ENCODE measurements around the gene RARB.

RARB gene

DNA sequence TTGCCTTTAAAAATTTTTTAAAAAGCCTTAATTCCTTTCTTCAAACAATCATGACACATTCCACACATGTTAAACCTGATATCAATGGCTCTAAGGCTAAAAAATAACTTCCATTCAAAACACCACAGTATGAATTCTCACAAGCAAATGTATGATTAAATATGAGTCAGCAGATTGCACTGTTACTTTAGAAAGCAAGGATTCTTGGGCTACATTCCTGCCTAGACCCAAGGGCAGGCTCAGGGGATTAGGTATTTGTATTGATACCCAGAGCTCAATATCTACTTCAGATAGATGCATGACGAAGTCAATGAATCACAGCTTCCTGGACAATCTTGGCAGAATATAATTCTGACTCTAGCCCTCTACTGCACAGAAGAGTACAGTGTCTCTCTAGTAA lies 65.7 kb downstream of the RARB start:
- Mint-ChIP-seq H3K27me3 (peaks cover 3% of the 10 kb centered on the region), H3K4me1 (no peaks in the 10 kb centered on the region), H3K27ac (no peak overlapping the region), H3K9me3 (peaks cover 30% of the 10 kb centered on the region), H3K36me3 (peaks cover 10% of the 10 kb centered on the region), H3K4me3 (no peak overlapping the region)

DNA sequence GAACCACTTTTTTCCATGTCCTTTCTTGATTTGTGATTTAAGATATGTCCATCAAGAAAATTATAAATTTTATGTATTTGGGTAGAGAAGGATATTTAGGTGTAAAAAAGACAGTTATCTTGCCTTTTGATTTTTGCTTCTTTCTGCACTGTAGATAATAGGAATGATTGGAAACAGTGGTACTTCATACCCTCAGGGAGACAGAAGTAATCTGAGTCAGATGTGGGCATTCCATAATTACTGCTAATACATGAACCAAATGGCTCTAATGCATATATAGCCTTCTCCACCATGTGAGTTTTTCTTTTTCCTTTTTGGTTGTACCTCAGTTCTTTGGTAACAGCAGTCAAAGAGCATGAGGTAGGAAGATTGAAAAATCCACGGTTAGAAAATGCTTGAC lies 67.2 kb downstream of the RARB start:
- Mint-ChIP-seq H3K36me3 (peaks cover 10% of the 10 kb centered on the region), H3K27ac (no peak overlapping the region), H3K9me3 (peaks cover 30% of the 10 kb centered on the region), H3K4me1 (no peaks in the 10 kb centered on the region), H3K4me3 (no peak overlapping the region), H3K27me3 (peaks cover 3% of the 10 kb centered on the region)

DNA sequence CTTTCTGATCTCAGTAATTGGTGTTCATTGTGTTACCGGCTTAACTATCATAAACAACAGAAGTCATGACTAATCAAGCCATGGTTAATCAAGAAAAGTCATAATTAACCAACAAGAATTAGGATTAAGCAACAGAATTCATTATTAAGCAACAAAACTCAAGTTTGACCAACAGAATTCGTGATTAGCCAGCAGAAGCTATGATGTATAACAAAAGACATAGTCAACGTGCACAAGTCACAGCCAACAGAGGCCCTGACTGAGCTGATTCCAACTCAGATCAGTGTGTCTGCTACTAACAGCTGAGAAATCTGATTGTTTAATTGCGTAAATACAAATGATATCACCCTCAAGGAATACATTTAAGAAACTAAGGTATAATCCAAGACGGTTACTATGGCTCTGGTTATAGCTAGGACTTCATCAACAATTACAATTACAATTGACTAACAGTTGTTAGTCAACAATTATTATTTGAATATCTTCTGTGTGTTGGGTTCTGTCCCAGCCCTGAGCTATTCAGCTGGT lies 67.7 kb downstream of the RARB start:
- Mint-ChIP-seq H3K36me3 (peaks cover 10% of the 10 kb centered on the region), H3K4me1 (no peaks in the 10 kb centered on the region), H3K9me3 (peaks cover 30% of the 10 kb centered on the region), H3K4me3 (no peak overlapping the region), H3K27me3 (peaks cover 3% of the 10 kb centered on the region), H3K27ac (no peak overlapping the region)

DNA sequence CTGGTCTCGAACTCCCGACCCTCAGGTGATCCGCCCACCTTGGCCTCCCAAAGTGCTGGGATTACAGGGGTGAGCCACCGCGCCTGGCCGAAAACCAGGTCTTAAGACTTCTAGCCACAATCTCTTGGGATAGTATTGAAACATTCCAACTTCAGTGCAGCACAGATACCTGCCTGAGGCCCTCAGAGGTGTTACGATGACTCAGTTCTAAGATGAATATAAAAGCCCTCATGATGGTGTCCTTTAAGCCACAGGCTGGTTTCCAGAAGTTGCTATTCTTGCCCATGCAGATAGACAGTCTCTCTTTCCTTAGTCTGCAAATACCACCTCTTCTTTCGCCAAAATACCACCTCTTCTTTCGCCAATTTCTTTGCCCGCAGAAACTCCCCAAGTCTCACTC lies 69.0 kb downstream of the RARB start:
- Mint-ChIP-seq H3K4me1 (no peaks in the 10 kb centered on the region), H3K27ac (no peak overlapping the region), H3K4me3 (no peak overlapping the region), H3K27me3 (peaks cover 8% of the 10 kb centered on the region), H3K36me3 (peaks cover 10% of the 10 kb centered on the region), H3K9me3 (peaks cover 30% of the 10 kb centered on the region)

DNA sequence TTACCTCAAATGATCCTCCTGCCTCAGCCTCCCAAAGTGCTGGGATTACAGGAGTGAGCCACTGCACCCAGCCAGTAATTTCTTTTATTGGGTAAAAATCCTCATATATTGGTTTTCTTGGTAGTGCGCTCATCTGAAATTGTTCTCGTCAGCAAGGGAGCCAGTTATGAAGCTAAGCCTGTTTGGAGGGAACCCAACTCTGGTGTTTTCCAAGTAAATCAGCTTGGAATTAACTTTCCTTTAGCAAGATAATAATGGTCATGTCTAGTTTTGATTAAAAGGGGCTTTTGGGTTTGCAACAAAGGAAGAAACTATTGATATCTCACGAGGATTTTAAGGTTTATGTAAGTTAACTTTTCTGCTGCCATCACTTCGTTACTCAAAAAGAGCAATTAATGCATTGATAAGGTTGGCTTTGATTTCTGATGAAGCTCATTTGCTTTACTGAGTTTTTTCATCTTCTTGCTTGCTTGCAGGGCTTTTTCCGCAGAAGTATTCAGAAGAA lies 72.7 kb downstream of the RARB start:
- Mint-ChIP-seq H3K27ac (no peak overlapping the region), H3K36me3 (no peaks in the 10 kb centered on the region), H3K9me3 (peaks cover 5% of the 10 kb centered on the region), H3K4me3 (no peak overlapping the region), H3K4me1 (no peaks in the 10 kb centered on the region), H3K27me3 (peaks cover 14% of the 10 kb centered on the region)

DNA sequence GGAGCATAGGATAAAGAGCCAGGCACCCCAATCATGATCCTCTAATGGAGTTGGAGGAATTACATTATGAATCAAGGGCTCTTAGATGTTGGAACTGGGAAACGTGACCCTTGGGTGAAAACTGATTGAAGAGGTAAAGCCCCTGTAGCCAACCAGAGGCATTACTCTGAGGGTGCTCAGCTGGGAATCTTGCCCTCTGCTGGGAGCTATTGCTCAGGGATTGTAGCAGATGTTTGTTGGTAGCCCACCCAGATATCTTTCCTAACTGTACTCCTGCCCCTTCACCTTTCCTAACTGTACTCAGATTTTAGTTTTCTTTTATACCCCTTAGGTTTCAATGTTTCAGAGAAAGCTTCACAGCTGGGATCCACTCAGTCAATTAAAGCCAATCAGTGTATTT lies 74.2 kb downstream of the RARB start:
- Mint-ChIP-seq H3K27ac (no peak overlapping the region), H3K9me3 (peaks cover 5% of the 10 kb centered on the region), H3K36me3 (no peaks in the 10 kb centered on the region), H3K27me3 (peaks cover 13% of the 10 kb centered on the region), H3K4me3 (no peak overlapping the region), H3K4me1 (no peaks in the 10 kb centered on the region)

DNA sequence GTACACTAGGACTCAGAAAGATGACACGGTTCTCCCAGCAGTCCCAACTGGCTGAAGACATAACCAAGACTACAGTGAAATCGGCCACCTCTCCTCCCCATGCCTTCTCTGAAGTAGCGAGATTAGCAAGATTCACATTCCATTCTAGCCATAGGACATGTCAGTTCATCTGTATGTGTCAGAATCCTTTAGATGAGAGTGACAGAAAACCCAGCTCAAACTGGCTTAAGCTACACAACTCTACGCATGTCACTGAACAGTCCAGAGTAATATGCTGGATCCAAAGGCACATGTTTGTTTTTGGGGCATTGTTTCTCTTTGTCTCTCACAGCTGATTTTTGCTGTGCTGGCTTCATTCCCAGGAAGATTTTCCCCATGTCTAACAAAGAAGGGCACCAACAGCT lies 75.8 kb downstream of the RARB start:
- Mint-ChIP-seq H3K4me3 (no peak overlapping the region), H3K27ac (no peak overlapping the region), H3K4me1 (no peaks in the 10 kb centered on the region), H3K27me3 (peaks cover 13% of the 10 kb centered on the region), H3K9me3 (no peaks in the 10 kb centered on the region), H3K36me3 (no peaks in the 10 kb centered on the region)

DNA sequence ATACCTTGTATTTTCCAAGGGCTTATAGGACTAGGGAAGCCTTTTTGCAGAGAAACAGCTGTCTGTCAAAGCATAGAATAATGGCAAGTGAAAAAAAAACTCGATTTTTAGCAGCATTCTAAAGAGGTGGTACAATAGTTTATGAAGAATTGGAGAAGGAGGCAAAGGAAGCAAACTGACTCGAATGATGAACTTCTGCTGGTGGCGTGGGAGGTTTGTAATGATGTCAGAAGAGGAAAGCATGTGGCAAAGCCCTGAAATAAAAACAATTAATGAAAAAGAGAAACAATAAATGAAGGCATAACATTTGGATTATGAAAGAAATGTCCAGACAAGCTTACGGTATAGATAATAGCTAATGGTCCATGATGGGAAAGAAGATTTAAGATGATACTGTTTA lies 77.5 kb downstream of the RARB start:
- no peak overlapping the region for H3K4me3 Mint-ChIP-seq
- H3K27me3 Mint-ChIP-seq = peaks cover 13% of the 10 kb centered on the region
- no peaks in the 10 kb centered on the region for H3K9me3 Mint-ChIP-seq
- H3K4me1 Mint-ChIP-seq = no peaks in the 10 kb centered on the region
- no peaks in the 10 kb centered on the region for H3K36me3 Mint-ChIP-seq
- H3K27ac Mint-ChIP-seq = no peak overlapping the region

DNA sequence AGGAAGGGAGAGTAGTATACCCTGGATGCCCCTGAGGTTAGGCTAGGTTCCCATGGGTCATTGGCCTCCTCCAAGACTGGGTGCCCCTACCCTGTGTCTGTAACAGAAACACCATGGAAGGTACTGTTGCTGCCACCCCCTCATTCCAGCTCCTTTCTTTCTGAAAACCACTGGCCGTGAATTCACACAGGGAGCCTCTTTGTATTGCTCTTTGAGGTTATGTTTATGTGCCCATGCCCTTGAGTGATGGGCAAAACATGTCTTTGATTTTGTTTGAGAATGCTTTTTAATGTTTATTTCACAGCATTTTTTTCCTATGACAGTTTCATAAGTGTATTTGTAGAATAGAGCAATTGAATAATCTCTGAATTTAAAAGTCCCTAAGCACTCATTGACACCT lies 79.7 kb downstream of the RARB start:
- Mint-ChIP-seq H3K9me3 (no peaks in the 10 kb centered on the region), H3K4me1 (no peaks in the 10 kb centered on the region), H3K36me3 (no peaks in the 10 kb centered on the region)

DNA sequence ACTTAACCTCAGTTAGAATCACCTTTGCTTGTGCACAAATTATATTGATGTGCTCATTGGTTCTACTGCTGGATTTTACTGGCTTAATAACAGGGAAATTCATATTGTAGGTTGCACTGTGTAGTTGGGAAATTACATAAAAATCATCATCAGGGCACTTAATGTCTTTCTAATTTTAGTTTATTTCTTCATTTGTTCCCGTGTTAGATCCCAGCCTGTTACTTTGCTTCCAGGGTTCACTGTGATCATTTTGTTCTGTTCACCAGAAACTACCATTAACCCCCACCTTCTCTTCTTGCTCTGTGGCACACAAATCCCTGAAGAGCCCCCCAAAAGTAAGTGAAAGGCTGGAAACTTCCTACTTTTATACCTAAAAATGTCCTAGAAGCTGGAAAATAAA lies 80.4 kb downstream of the RARB start:
- H3K36me3 Mint-ChIP-seq = no peaks in the 10 kb centered on the region
- H3K9me3 Mint-ChIP-seq = no peaks in the 10 kb centered on the region
- no peak overlapping the region for H3K27ac Mint-ChIP-seq
- H3K4me3 Mint-ChIP-seq = no peak overlapping the region
- peaks cover 7% of the 10 kb centered on the region for H3K27me3 Mint-ChIP-seq
- H3K4me1 Mint-ChIP-seq = no peaks in the 10 kb centered on the region

More for the DNA sequence above, 79.7 kb downstream of the RARB start:
- peaks cover 7% of the 10 kb centered on the region for H3K27me3 Mint-ChIP-seq
- no peak overlapping the region for H3K27ac Mint-ChIP-seq
- no peak overlapping the region for H3K4me3 Mint-ChIP-seq

DNA sequence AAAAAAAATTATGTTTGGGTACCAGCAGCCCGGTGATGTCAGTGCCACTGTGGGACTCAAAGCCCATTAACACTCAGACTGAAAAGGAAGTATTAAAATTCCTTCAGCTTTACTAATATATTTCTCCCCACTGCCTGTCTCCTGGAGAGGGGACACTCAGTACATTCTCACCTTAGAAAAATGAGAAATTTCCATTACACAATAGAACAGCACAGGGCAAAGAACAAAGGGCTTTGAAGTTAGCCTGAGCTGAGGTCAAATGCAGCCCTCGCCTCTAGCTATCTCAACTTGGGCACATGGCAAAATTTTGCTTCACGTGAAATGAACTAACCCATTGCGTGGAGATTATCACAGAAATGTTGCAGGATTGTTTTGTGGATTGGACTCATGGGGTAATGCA lies 80.8 kb downstream of the RARB start:
- H3K27ac Mint-ChIP-seq = no peak overlapping the region

DNA sequence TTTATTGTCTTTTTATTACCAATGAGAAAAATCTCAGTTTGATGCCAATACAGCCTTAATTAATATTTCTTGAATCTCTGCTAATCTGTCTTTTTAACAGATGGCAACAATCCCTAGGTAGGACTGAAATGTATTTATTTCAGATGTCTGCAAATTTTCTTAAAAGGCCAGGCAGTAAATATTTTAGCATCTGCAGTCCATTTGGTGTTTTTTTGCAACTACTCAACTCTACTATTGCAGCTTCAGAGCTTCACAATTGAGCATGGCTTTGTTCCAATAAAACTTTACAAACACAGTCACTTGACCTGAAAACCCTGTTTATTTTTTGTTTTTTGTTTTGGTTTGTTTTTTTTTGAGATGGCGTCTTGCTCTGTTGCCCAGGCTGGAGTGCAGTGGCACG lies 82.7 kb downstream of the RARB start:
- no peaks in the 10 kb centered on the region for H3K4me1 Mint-ChIP-seq
- no peak overlapping the region for H3K27ac Mint-ChIP-seq
- H3K27me3 Mint-ChIP-seq = peaks cover 4% of the 10 kb centered on the region
- H3K4me3 Mint-ChIP-seq = no peak overlapping the region
- H3K36me3 Mint-ChIP-seq = no peaks in the 10 kb centered on the region
- H3K9me3 Mint-ChIP-seq = no peaks in the 10 kb centered on the region

More for the DNA sequence above, 80.8 kb downstream of the RARB start:
- peaks cover 3% of the 10 kb centered on the region for H3K27me3 Mint-ChIP-seq
- H3K36me3 Mint-ChIP-seq = no peaks in the 10 kb centered on the region
- no peaks in the 10 kb centered on the region for H3K4me1 Mint-ChIP-seq
- no peaks in the 10 kb centered on the region for H3K9me3 Mint-ChIP-seq
- no peak overlapping the region for H3K4me3 Mint-ChIP-seq

DNA sequence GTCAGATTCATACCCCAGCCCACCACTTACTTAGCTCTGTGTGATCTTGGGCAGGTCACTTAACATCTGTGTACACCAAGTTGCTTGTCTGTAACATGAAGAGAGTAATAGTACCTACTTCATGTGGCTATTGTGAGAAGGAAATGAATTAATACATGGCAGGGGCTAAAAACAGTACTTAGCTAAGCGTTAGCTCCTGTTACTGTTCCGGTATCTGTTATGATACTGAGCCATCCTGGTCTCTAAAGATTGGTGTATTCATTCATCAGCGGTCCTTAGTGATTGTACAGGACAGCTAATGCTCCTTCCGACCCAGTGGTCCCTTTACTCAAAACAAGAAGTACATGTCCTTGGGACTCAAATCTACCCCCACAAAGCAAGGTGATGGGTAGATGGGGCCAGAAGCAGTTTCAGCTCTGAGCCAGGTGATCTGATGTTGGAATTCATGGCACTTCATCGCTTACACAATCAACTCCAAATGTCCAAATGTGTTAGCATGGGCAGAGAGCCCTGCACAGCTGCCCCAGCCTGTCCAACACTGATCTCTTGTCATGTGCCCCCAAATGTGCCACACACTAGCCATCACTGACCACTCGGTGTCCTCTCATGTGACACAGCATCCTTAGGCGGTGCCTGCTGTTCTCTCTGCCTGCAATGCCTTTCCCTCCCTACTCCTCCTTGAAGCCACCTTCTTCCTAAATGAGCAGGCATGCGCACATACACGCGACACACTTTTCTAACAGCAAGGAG lies 84.1 kb downstream of the RARB start:
- Mint-ChIP-seq H3K4me1 (no peaks in the 10 kb centered on the region), H3K27me3 (peaks cover 4% of the 10 kb centered on the region), H3K4me3 (no peak overlapping the region), H3K9me3 (no peaks in the 10 kb centered on the region), H3K36me3 (no peaks in the 10 kb centered on the region), H3K27ac (no peak overlapping the region)

DNA sequence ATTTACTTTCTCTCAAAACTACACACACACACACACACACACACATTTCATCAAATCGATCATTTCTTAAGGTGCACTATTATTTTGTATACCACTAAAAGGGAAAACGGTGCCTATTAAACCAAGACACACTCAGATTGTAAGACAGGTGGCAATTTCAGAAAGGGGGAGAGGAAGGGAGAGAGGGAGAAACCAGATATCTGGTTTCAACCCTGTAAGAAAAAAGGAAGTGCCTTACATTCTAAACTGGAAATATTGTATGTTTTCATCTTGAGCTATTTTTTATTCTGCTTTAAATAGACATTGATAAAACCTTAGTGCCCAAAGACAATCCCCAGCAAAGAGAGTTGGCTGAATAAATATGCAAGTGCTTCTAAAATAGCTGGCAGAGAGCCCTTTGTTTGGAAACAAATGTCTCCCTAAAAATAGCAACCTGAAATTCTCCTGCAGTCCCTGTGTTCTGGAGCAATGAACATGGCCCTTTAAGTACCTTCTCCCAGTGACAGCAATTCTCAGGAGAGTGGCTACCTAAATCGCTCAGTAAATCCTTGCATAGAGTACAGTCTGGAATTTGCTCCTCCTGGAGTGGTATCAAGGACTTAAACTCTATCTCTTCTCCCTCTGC lies 85.7 kb downstream of the RARB start:
- Mint-ChIP-seq H3K27ac (no peak overlapping the region), H3K36me3 (no peaks in the 10 kb centered on the region), H3K9me3 (no peaks in the 10 kb centered on the region), H3K4me1 (no peaks in the 10 kb centered on the region), H3K27me3 (peaks cover 6% of the 10 kb centered on the region), H3K4me3 (no peak overlapping the region)

DNA sequence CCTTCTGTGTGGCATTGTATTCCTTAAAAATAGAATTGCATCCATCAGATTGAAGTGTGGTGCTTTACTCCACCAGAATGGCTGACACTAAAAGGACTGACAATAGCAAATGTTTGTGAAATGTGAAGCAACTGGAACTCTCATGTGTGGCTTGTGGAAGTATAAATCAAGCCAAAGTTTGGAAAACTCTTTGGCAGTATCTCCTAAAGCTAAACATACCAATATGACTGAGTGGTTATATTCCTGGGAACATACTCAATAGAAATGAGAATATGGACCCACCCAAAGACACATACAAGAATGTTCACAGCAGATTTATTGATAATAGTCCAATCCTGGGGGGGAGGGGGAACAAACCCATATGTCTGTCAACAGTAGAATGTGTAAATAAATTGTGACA lies 87.1 kb downstream of the RARB start:
- no peak overlapping the region for H3K4me3 Mint-ChIP-seq
- no peaks in the 10 kb centered on the region for H3K9me3 Mint-ChIP-seq
- H3K4me1 Mint-ChIP-seq = no peaks in the 10 kb centered on the region
- peaks cover 6% of the 10 kb centered on the region for H3K27me3 Mint-ChIP-seq
- H3K36me3 Mint-ChIP-seq = no peaks in the 10 kb centered on the region
- H3K27ac Mint-ChIP-seq = no peak overlapping the region

DNA sequence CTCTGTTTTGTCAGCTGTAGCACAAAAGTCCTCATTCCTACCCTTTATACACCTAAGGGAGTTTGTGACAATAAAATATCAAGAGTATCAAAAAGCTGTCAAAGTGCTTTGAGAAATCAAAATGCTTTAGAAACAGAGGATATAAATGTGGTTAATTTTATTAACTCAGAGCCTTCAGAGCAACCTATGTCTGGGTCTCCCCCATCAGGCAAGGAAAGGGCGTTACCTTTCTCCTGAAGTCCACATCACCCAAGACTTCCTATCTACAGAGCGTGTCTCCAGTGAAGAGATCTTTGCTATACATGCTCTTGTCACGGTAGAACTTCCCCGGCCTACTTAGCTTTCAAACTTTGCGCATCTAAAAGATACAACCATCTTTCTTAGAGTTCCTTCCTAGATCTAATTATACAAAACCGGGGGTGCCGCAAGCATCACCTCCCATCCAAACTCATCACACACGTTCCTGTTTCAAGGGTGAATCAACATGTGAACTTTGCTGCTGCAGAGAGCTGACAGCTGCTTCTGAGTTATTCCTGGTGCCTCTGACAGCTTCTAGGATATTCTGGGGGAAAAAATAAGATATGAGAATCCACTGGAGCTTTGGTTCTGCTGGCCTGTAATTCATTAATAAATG lies 93.0 kb downstream of the RARB start:
- no peaks in the 10 kb centered on the region for H3K36me3 Mint-ChIP-seq
- H3K4me3 Mint-ChIP-seq = no peak overlapping the region
- peaks cover 4% of the 10 kb centered on the region for H3K4me1 Mint-ChIP-seq
- H3K27ac Mint-ChIP-seq = no peak overlapping the region
- peaks cover 11% of the 10 kb centered on the region for H3K27me3 Mint-ChIP-seq
- no peaks in the 10 kb centered on the region for H3K9me3 Mint-ChIP-seq

Measured in activated naive CD4-positive, alpha-beta T cell treated with anti-CD3 and anti-CD28 coated beads, Interleukin-2, amount 50 U/mL, for 24 hours (primary cell).